Measurements from ENCODE around the gene TEKT5.

The TEKT5 gene

GRCh38 chr16:10694306-10694705 lies 424 bp downstream of the TEKT5 start:
- H3K4me2 ChIP-seq (ENCODE audit: low read depth, low read length) = no peak overlapping the region
- no peak for DNase-seq
- H3K9ac ChIP-seq (ENCODE audit: low read length) = no peak overlapping the region
- no peaks in the 10 kb centered on the region for H3F3A ChIP-seq (ENCODE audit: insufficient read depth, low read length)
- H3K27me3 ChIP-seq (replicated peaks; ENCODE audit: insufficient read depth, low read length) = no peaks in the 10 kb centered on the region
- H3K27ac ChIP-seq (ENCODE audit: low read length) = no peak overlapping the region
- no peaks in the 10 kb centered on the region for H3K36me3 ChIP-seq (replicated peaks; ENCODE audit: insufficient read depth, low read length)
- no peaks in the 10 kb centered on the region for H4K20me1 ChIP-seq (ENCODE audit: insufficient read depth, low read length)
- TF ChIP-seq EZH2phosphoT487 (IDR thresholded peaks at IDR 0.05; ENCODE audit: low read length) (no peak), CTCF (IDR thresholded peaks at IDR 0.05; ENCODE audit: low read length) (no peak), EZH2 (optimal IDR thresholded peaks at IDR 0.05; ENCODE audit: low read depth, low read length) (no peak)
- no peaks in the 10 kb centered on the region for H3K4me1 ChIP-seq (ENCODE audit: low read length)
- no peak overlapping the region for H2AFZ ChIP-seq (ENCODE audit: low read length)
- no peak overlapping the region for H3K4me3 ChIP-seq (ENCODE audit: low read length)
- H3K9me3 ChIP-seq (replicated peaks; ENCODE audit: insufficient read depth, low read length) = no peaks in the 10 kb centered on the region
- H3K9me2 ChIP-seq (replicated peaks; ENCODE audit: insufficient read depth, low read length) = no peaks in the 10 kb centered on the region
- no peaks in the 10 kb centered on the region for H3K79me2 ChIP-seq (ENCODE audit: low read length)

- Histone ChIP-seq H3K4me3 (ENCODE audit: low read length) (no peak overlapping the region), H3K79me2 (ENCODE audit: low read length) (no peaks in the 10 kb centered on the region)
- no peak for DNase-seq
Observed at GRCh38 chr16:10693889-10694288, 841 bp downstream of the TEKT5 start.

DNA sequence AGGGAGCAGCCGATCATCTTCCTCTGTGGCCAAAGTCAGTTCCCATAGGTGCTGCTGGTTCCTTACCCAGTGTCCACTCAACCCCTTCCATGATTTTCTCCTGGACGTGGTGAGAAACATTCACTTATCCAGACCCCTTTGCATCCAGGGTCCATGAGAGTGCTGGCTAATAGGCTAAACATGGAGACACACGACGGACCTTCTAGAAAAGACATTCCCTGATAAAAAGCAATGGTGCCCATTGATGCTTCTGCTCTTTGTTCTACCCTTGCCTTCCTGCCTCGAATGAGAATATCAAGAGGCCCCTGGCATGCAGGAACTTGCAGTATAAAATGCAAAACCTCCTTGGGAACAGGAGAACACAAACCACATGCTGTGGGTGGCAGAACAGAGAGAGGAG lies 2.3 kb downstream of the TEKT5 start:
- Histone ChIP-seq H3K9me3 (replicated peaks; ENCODE audit: insufficient read depth, low read length) (no peaks in the 10 kb centered on the region), H3K4me1 (ENCODE audit: low read length) (no peaks in the 10 kb centered on the region), H3K9me2 (replicated peaks; ENCODE audit: insufficient read depth, low read length) (no peaks in the 10 kb centered on the region), H3F3A (ENCODE audit: insufficient read depth, low read length) (no peaks in the 10 kb centered on the region), H3K79me2 (ENCODE audit: low read length) (no peaks in the 10 kb centered on the region), H2AFZ (ENCODE audit: low read length) (no peak overlapping the region), H4K20me1 (ENCODE audit: insufficient read depth, low read length) (no peaks in the 10 kb centered on the region), H3K27me3 (replicated peaks; ENCODE audit: insufficient read depth, low read length) (no peaks in the 10 kb centered on the region), H3K36me3 (replicated peaks; ENCODE audit: insufficient read depth, low read length) (no peaks in the 10 kb centered on the region), H3K4me2 (ENCODE audit: low read depth, low read length) (no peak overlapping the region), H3K9ac (ENCODE audit: low read length) (no peak overlapping the region), H3K27ac (ENCODE audit: low read length) (no peak overlapping the region), H3K4me3 (ENCODE audit: low read length) (no peak overlapping the region)
- TF ChIP-seq EZH2 (optimal IDR thresholded peaks at IDR 0.05; ENCODE audit: low read depth, low read length) = no peak
- TF ChIP-seq EZH2phosphoT487 (IDR thresholded peaks at IDR 0.05; ENCODE audit: low read length) = no peak
- TF ChIP-seq CTCF (IDR thresholded peaks at IDR 0.05; ENCODE audit: low read length) = no peak
- no peak for DNase-seq

More at GRCh38 chr16:10693889-10694288, 841 bp downstream of the TEKT5 start:
- no peaks in the 10 kb centered on the region for H3F3A ChIP-seq (ENCODE audit: insufficient read depth, low read length)
- TF ChIP-seq CTCF (IDR thresholded peaks at IDR 0.05; ENCODE audit: low read length) = no peak
- no peak for TF ChIP-seq EZH2 (optimal IDR thresholded peaks at IDR 0.05; ENCODE audit: low read depth, low read length)
- no peak for TF ChIP-seq EZH2phosphoT487 (IDR thresholded peaks at IDR 0.05; ENCODE audit: low read length)
- no peak overlapping the region for H3K27ac ChIP-seq (ENCODE audit: low read length)
- no peaks in the 10 kb centered on the region for H4K20me1 ChIP-seq (ENCODE audit: insufficient read depth, low read length)
- H3K9me2 ChIP-seq (replicated peaks; ENCODE audit: insufficient read depth, low read length) = no peaks in the 10 kb centered on the region
- H3K9me3 ChIP-seq (replicated peaks; ENCODE audit: insufficient read depth, low read length) = no peaks in the 10 kb centered on the region
- no peaks in the 10 kb centered on the region for H3K4me1 ChIP-seq (ENCODE audit: low read length)
- H3K4me2 ChIP-seq (ENCODE audit: low read depth, low read length) = no peak overlapping the region
- no peaks in the 10 kb centered on the region for H3K36me3 ChIP-seq (replicated peaks; ENCODE audit: insufficient read depth, low read length)
- H2AFZ ChIP-seq (ENCODE audit: low read length) = no peak overlapping the region
- H3K9ac ChIP-seq (ENCODE audit: low read length) = no peak overlapping the region
- no peaks in the 10 kb centered on the region for H3K27me3 ChIP-seq (replicated peaks; ENCODE audit: insufficient read depth, low read length)
